HEK293T (cell line): ENCODE data around the gene CAMK1D.

Source experiments
- CTCF ChIA-PET: fragments of 350-600 bp; formaldehyde crosslinking; extraction: SDS; loops from one replicate; lab custom pipeline; 2021; ENCODE audit warnings: antibody characterized with exemption, inconsistent platforms; lab: Yijun Ruan, JAX
- POLR2A ChIA-PET: fragments of 350-600 bp; formaldehyde crosslinking; extraction: SDS; loops from one replicate; lab custom pipeline; 2020; ENCODE audit warnings: antibody characterized with exemption, inconsistent platforms; lab: Yijun Ruan, JAX
- DNase-seq: peaks from one replicate; pipeline ENCODE4 v3.0.0; 2012; ENCODE audit warnings: mixed read lengths; ENCODE audit errors: extremely low spot score
- ARNT ChIP-seq: fragments of 450-650 bp; IDR thresholded peaks from 2 replicates; pipeline ENCODE4 v1.6.1; 2017; ENCODE audit warnings: mild to moderate bottlenecking
- BHLHE40 ChIP-seq: fragments of 450-650 bp; IDR thresholded peaks from 2 replicates; pipeline ENCODE4 v1.6.1; 2016; ENCODE audit warnings: mild to moderate bottlenecking, moderate library complexity, borderline replicate concordance
- CTBP1 ChIP-seq: fragments of 450-650 bp; IDR thresholded peaks from 2 replicates; pipeline ENCODE4 v1.6.1; 2016; ENCODE audit warnings: borderline replicate concordance
- ELF4 ChIP-seq: fragments of 450-650 bp; IDR thresholded peaks from 2 replicates; pipeline ENCODE4 v1.6.1; 2017; ENCODE audit warnings: antibody characterized with exemption
- FOXA1 ChIP-seq: fragments of 450-650 bp; IDR thresholded peaks from 2 replicates; pipeline ENCODE4 v1.6.1; 2016; ENCODE audit warnings: mild to moderate bottlenecking
- FOXK2 ChIP-seq: fragments of 450-650 bp; IDR thresholded peaks from 2 replicates; pipeline ENCODE4 v1.6.1; 2016; ENCODE audit warnings: mild to moderate bottlenecking
- FOXM1 ChIP-seq: fragments of 450-650 bp; IDR thresholded peaks from 2 replicates; pipeline ENCODE4 v1.6.1; 2017; ENCODE audit warnings: mild to moderate bottlenecking, borderline replicate concordance
- HDGF ChIP-seq: fragments of 450-650 bp; IDR thresholded peaks from 2 replicates; pipeline ENCODE4 v1.6.1; 2017; ENCODE audit warnings: antibody characterized with exemption, borderline replicate concordance
- L3MBTL2 ChIP-seq: fragments of 450-650 bp; conservative IDR thresholded peaks from 2 replicates; pipeline ENCODE4 v1.6.1; 2016; ENCODE audit warnings: mild to moderate bottlenecking
- LEF1 ChIP-seq: fragments of 450-650 bp; IDR thresholded peaks from 2 replicates; pipeline ENCODE4 v1.6.1; 2017; ENCODE audit warnings: mild to moderate bottlenecking, borderline replicate concordance
- NFRKB ChIP-seq: fragments of 450-650 bp; IDR thresholded peaks from 2 replicates; pipeline ENCODE4 v1.6.1; 2016; ENCODE audit warnings: mild to moderate bottlenecking, moderate library complexity
- SP1 ChIP-seq: fragments of 450-650 bp; IDR thresholded peaks from 2 replicates; pipeline ENCODE4 v1.6.1; 2017
- SUZ12 ChIP-seq: fragments of 450-650 bp; IDR thresholded peaks from 2 replicates; pipeline ENCODE4 v1.6.1; 2016; ENCODE audit warnings: mild to moderate bottlenecking
- TARDBP ChIP-seq: fragments of 450-650 bp; IDR thresholded peaks from 2 replicates; pipeline ENCODE4 v1.6.1; 2016
- ZNF384 ChIP-seq: fragments of 450-650 bp; IDR thresholded peaks from 2 replicates; pipeline ENCODE4 v1.6.1; 2016
- TF ChIP-seq, protein P1 (sequence below): fragments of 450-650 bp; IDR thresholded peaks from 2 replicates; pipeline ENCODE4 v1.6.1; 2016

The CAMK1D gene

DNA sequence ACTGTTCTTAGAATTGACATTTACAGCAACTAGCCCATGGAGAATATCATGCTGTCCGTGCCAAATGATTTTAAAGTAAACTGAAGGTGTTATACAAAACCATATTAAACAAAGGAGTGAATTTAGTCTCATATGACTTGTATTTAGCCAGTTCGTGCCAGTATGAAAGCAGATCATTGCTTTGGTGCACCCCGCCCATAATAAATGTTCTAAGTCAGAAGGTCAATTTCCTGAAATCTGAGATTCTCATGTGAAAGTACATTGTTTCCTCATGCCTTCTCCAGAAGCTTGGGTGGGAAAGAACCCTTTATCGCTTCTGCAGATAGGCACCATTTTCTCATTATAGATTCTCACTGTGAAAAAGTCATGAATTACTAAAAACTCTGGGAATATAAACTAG, 106.4 kb downstream of the CAMK1D start:
- DNase-seq = no peak
- POLR2A ChIA-PET = no interaction called here

DNA sequence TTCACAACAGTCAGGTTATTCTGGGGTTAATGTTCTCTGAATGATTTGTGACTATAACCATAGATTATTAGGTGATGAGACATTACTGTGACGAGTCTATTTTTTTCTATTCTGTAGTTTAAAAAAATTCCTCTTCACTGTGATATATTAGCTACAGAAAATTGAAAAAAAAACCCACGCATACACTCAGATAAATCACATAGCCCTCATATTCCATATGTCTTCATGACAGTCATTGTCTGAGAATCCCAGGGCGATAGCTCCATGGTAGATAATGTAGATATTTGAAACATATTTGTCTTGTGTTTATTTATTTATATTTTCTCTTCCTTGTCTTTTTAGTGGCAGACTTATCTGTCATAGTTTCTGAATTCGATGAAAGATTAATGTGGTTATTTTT, 110.0 kb downstream of the CAMK1D start:
- CTCF ChIA-PET = no interaction called here
- TF ChIP-seq, protein P1, sequence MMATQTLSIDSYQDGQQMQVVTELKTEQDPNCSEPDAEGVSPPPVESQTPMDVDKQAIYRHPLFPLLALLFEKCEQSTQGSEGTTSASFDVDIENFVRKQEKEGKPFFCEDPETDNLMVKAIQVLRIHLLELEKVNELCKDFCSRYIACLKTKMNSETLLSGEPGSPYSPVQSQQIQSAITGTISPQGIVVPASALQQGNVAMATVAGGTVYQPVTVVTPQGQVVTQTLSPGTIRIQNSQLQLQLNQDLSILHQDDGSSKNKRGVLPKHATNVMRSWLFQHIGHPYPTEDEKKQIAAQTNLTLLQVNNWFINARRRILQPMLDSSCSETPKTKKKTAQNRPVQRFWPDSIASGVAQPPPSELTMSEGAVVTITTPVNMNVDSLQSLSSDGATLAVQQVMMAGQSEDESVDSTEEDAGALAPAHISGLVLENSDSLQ = no peak
- no peak for TF ChIP-seq ELF4
- no peak for TF ChIP-seq HDGF
- TF ChIP-seq BHLHE40 = no peak
- TF ChIP-seq ARNT = no peak
- TF ChIP-seq TARDBP = no peak
- TF ChIP-seq LEF1 = no peak
- no peak for TF ChIP-seq SUZ12
- TF ChIP-seq NFRKB = no peak
- TF ChIP-seq FOXM1 = no peak
- TF ChIP-seq L3MBTL2 = no peak
- no peak for TF ChIP-seq ZNF384
- POLR2A ChIA-PET = no interaction called here
- DNase-seq = no peak

More for the DNA sequence above, 106.4 kb downstream of the CAMK1D start:
- TF ChIP-seq ELF4 = no peak
- CTCF ChIA-PET = no interaction called here

DNA sequence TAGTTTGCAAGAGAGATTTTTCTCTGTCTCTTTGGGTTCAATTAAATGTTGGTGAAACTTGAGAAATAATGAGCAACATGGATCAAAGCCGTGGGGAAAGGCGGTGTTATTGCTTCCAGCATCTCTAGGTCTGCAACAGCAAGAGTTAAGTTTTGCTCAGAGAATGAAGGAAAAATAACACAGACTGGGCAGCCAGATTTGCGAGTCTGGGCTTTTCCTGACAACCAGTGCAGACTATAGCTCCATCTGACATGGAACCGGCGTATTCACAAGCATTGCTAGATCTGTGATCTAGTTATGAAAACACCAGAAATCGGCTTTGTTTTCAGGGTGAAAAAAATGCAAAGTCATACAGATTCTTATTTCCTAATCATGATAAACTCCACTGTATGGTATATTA, 110.4 kb downstream of the CAMK1D start:
- TF ChIP-seq, protein P1 = no peak
- TF ChIP-seq L3MBTL2 = no peak
- no peak for TF ChIP-seq ARNT
- TF ChIP-seq FOXK2 = no peak
- TF ChIP-seq FOXA1 = no peak
- TF ChIP-seq HDGF = no peak
- TF ChIP-seq TARDBP = no peak
- TF ChIP-seq ZNF384 = no peak
- no peak for TF ChIP-seq LEF1
- TF ChIP-seq NFRKB = no peak
- TF ChIP-seq ELF4 = no peak
- no peak for TF ChIP-seq CTBP1
- no peak for TF ChIP-seq SP1
- no peak for TF ChIP-seq BHLHE40
- no peak for TF ChIP-seq FOXM1
- TF ChIP-seq SUZ12 = no peak
- no peak for DNase-seq
- POLR2A ChIA-PET = no interaction called here
- CTCF ChIA-PET = no interaction called here

DNA sequence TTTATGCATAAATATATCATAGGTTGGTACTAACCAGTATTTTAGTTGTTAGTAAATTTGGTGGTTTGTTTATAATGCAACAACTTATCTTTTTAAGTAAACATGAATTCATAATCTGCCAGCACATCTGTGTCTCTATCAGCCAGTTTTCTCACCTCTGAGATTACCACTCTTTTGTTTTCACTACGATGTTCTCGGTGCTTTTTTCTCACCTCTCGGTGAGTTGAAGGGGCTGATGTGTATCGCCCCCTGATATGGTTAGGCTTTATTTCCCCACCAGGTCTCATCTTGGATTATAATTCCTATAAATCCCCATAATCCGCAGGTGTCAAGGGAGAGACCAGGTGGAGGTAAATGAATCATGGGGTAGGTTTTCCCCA, 114.1 kb downstream of the CAMK1D start:
- ChIA-PET POLR2A (no interaction called here), CTCF (no interaction called here)
- TF ChIP-seq FOXK2 (no peak), ZNF384 (no peak), ARNT (no peak), SUZ12 (no peak), BHLHE40 (no peak), FOXM1 (no peak), ELF4 (no peak), NFRKB (no peak), FOXA1 (no peak), HDGF (no peak), LEF1 (no peak), SP1 (no peak), CTBP1 (no peak), L3MBTL2 (no peak), TARDBP (no peak)
- TF ChIP-seq, protein P1 = no peak
- DNase-seq = no peak

DNA sequence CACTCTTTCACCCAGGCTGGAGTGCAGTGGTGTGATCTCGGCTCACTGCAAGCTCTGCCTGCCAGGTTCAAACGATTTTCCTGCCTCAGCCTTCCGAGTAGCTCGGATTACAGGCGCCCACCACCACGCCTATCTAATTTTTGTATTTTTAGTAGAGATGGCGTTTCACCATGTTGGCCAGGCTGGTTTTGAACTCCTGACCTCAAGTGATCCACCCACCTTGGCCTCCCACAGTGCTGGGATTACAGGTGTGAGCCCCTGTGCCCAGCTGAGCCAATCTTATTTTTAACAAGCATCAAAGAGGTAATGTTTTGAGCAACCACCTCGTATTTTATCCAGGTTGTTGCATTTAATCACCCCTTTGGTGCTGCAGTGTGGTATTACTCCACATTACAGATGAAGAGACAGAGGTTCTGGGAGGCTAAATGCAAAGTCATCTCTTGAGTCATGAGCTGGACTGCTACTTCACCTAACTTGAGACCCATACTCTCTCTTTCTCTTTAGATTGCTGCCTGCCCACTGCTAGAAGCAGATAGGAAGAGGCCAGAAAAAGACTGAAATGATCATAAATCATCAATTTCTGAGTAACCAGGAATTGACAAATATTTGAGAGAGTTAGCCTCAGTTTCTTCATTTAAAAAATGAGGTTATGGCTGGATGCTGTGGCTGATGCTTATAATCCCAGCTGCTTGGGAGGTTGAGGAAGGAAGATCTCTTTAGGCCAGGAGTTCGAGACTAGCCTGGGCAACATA, 116.2 kb downstream of the CAMK1D start:
- no peak for TF ChIP-seq LEF1
- no peak for TF ChIP-seq FOXM1
- no peak for TF ChIP-seq BHLHE40
- no peak for TF ChIP-seq SP1
- no peak for TF ChIP-seq SUZ12
- no peak for TF ChIP-seq ELF4
- TF ChIP-seq HDGF = no peak
- no peak for TF ChIP-seq ZNF384
- no peak for TF ChIP-seq NFRKB
- TF ChIP-seq, protein P1 = no peak
- TF ChIP-seq FOXA1 = no peak
- no peak for TF ChIP-seq CTBP1
- no peak for TF ChIP-seq FOXK2
- TF ChIP-seq TARDBP = no peak
- no peak for TF ChIP-seq ARNT
- TF ChIP-seq L3MBTL2 = no peak
- ChIA-PET CTCF (interaction anchor here (0.6 kb wide), 1 partner anchor 197 kb away, joined by 3 read pairs; no protein-coding TSS in a partner anchor), POLR2A (interaction anchor here (0.8 kb wide), 1 partner anchor 14 kb away, joined by 3 read pairs; no protein-coding TSS in a partner anchor)
- DNase-seq = no peak
